Activated CD8-positive, alpha-beta memory T cell treated with anti-CD3 and anti-CD28 coated beads, Interleukin-2, amount 50 U/mL, for 24 hours (primary cell): ENCODE data around the gene SLC22A13.
"Not testable (repeated sequence)": the region's sequence is repeated elsewhere in the genome, so short reads cannot be mapped to it uniquely, and the experiment has no call there.

Experiments used
- DNase-seq: peaks from one replicate; pipeline ENCODE4 v3.0.0-alpha.2; 2020; ENCODE audit errors: extremely low read depth

Gene SLC22A13, protein sequence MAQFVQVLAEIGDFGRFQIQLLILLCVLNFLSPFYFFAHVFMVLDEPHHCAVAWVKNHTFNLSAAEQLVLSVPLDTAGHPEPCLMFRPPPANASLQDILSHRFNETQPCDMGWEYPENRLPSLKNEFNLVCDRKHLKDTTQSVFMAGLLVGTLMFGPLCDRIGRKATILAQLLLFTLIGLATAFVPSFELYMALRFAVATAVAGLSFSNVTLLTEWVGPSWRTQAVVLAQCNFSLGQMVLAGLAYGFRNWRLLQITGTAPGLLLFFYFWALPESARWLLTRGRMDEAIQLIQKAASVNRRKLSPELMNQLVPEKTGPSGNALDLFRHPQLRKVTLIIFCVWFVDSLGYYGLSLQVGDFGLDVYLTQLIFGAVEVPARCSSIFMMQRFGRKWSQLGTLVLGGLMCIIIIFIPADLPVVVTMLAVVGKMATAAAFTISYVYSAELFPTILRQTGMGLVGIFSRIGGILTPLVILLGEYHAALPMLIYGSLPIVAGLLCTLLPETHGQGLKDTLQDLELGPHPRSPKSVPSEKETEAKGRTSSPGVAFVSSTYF

GRCh38 chr3:38265604-38266307 lies at the start of gene SLC22A13:
SLC22A13 (plus strand) TSS chr3:38265812; CDS start chr3:38265861, 49 bp downstream.
- DNase-seq, result no peak

- DNase-seq, result no peak
Measured at GRCh38 chr3:38219609-38220197, 45.9 kb upstream of the SLC22A13 start.

DNA sequence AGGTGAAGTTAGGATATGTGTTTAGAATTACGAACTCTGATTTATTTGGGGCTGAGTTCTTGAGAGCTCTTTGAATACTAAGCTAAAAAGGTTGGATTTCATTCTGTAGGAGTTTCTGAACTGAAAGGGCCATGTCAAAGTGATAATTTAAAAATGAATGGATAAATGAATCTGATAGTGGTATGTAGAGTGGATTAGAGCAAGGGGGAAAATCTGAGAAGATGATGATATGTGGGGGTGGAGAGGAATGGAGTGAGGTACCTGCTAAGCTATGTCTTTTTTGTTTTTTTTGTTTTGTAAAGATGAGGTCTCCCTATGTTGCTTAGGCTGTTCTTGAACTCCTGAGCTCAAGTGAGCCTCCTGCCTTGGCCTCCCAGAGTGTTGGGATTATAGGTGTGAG lies 44.6 kb upstream of the SLC22A13 start:
- DNase-seq, result no peak

DNA sequence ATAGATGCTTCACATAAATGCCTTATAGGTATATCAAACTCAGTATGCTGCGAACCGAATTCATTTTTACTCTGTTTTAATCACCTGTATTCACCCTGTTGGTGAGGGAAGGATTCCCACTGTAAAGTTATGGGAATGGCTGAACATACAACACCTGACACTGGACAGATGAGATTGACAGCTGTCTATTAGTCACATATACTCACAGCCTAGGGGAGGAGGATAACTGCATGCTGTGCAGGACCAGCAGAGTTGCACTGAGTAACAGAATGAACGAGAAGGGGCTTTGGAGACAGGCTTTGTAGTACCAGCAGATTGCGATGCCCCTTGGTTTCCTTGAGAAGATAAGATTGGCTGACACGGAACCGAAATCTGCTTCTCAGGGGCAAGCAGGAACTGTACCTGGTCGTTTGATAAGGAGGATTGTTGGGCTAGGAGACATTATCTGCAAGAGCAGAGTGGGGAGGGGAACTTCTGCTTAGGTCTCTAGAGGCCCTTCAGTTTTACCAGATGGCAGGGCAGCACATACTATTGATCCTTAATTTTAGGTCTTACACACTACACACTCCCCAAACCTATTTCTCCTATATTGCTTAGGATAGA lies 43.5 kb upstream of the SLC22A13 start:
- no peak for DNase-seq

DNA sequence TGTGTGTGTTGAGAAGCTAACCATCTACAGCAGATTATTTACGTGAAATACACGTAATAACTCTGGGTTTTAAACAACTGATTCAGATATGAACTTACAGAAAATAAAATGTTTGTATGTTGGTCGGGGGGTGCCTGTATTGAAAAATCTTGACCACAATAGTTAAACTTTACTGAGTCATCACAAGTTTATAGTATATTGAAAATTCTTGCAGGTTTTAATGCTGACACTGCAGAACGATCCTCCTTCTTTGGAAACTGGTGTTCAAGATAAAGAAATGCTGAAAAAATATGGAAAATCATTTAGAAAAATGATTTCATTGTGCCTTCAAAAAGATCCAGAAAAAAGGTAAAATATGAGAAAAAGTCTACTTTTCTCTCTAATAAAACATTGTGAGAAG lies 41.3 kb upstream of the SLC22A13 start:
- no peak for DNase-seq

DNA sequence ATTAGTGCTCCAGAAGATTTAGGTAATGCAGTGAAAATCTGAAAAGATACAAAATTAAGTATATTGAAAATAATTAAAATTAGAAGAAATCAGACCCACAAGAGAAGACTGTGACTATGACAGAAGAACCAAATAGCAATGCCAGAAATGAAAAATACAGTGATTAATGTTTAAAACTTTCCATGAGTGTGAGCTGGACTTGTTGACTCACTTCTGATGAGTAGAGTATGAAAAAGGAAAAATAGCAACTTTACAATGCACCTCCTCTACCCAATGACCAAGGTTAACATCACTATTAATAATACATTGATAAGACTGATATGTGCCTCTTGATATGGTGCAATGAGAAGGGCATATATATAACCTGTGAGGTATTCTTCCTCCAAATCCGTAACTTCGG lies 39.3 kb upstream of the SLC22A13 start:
- DNase-seq, result no peak

GRCh38 chr3:38227989-38228388 lies 37.6 kb upstream of the SLC22A13 start:
- DNase-seq, result no peak

- no peak for DNase-seq
Measured at GRCh38 chr3:38229036-38229435, 36.6 kb upstream of the SLC22A13 start.

GRCh38 chr3:38232701-38233100 lies 32.9 kb upstream of the SLC22A13 start:
- DNase-seq, result no peak

- no peak for DNase-seq
Measured at GRCh38 chr3:38235466-38235865, 30.1 kb upstream of the SLC22A13 start.

DNA sequence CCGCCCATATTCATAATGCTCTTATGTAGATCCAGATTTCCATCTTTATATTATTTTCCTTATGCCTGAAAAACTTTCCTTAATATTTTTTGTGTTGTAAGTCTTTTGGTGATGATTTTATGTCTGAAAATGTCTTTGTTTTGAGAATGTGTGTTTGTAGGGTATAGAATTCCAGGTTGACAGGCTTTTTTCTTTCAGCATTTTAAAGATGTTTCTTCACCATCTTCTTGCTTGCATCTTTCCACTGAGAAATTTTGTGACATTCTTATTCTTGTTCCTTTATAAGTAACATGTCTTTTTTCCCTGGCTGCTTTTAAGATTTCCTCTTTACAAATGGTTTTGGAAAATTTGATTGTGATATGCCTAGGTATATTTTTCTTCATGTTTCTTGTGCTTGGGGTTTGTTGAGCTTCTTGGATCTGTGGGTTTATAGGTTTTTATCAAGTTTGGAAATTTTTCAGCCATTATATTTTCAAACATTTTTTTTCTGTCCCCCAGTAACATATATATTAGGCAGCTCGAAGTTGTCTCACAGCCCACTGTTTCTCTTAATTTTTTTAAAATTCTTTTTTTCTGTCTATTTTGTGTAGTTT lies 27.1 kb upstream of the SLC22A13 start:
- DNase-seq, result no peak

GRCh38 chr3:38242812-38243211 lies 22.8 kb upstream of the SLC22A13 start:
- not testable (repeated sequence) for DNase-seq

GRCh38 chr3:38245930-38246329 lies 19.7 kb upstream of the SLC22A13 start:
- no peak for DNase-seq

GRCh38 chr3:38247366-38248035 lies 18.1 kb upstream of the SLC22A13 start:
- no peak for DNase-seq

DNA sequence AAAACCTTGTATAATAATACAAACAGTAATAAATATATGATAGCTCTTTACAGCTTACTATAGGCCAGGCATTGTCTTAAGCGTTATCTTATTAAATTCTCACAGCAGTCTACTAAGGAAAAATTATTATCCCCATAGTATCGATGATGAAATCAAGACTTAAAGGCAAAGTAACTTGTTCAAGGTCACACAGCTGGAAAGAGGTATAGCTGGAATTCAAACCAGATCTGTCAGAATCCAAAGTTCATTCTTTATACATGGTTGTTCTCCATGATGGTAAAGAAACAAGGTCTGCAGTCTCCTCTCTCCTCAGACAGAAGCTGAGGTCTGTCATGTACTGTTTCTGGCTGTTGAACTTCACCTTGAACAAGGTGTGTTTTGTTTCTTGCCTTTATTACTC lies 15.4 kb upstream of the SLC22A13 start:
- DNase-seq, result no peak

DNA sequence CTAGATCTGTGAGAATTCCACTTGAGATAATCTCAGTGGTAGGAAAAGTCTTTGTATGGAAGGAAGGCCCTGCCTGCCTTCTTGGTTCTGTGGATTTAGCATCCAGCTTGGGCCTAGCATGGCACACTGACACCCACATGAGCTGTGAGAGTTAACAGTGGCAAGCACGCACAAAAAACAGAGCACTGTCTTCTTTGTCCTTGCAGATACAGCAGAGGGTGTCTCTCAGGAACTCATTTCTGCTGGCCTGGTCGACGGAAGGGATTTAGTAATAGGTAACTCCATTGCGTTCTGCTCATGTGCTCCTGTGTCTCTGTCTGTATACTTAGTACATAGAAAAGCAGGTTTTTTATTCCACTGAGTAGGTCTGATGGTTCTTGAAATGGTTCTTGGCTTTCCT lies 14.4 kb upstream of the SLC22A13 start:
- no peak for DNase-seq

DNA sequence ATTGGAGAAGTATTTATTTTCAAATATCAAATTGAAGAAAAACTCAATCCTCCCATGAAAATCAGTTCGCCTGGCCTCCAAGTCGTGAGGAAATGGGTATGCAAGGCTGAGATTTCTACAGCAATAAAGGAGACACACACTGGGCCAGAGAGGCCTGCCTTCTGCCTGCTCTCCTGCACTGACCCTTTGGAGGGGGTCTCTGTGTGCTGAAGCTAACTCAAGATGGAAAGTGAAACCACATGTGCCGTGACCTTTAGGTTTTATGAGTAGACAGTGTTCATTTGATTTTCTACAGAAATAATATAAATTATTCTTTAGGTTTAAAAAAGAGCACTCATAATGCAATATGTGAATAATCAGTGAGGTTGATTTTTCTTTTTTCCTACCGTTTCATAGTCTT lies 11.9 kb upstream of the SLC22A13 start:
- DNase-seq, result no peak

GRCh38 chr3:38254872-38255271 lies 10.7 kb upstream of the SLC22A13 start:
- DNase-seq, result no peak

DNA sequence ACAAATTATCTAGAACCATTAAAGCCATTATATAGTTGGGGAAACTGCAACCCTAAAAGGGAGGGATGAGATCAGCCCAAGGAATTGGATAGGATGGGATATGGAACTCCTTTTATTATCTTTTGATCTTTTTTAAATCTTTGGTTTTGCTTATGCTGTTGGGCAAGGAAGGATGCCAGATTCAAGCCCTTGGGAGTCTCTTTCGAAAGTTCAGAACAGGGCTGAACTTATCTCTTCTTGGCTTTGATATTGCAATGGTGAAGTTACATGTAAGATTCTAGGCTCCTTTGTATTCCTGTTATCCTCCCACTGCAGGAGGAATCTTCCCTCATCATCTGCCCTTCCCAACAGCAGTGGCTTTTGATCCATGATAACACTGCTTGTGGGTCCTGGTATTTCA lies 10.0 kb upstream of the SLC22A13 start:
- no peak for DNase-seq

- no peak for DNase-seq
Measured at GRCh38 chr3:38257583-38257982, 8.0 kb upstream of the SLC22A13 start.

DNA sequence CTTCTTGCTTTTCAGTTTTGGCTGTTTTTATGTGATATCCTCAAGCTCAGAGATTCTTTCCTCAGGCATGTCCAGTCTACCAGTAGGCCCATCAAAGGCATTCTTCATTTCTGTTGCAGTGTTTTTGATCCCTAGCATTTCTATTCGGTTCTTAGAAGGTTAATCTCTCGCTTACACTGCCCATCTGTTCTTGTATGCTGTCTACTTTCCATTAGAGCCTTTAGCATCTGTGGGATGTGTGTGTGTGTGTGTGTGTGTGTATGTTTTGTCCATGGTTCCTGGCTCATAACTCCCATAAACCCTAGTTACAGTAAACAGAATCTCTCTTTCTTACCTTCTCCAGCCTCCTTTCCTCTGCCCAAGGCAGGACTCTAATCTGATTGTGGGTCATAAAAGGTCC lies 5.1 kb upstream of the SLC22A13 start:
- DNase-seq, result no peak
